WERI-Rb-1 (cell line): ENCODE results near the gene JAG2.

Experiments used
- DNase-seq: peaks from one replicate; pipeline ENCODE4 v3.0.0-alpha.2; 2020
- H3K27ac ChIP-seq: fragments of 250-450 bp; sonication (Bioruptor Pico); 2 replicates; pipeline ENCODE4 v1.5.1; 2020; ENCODE audit warnings: mild to moderate bottlenecking, moderate library complexity
- H3K27me3 ChIP-seq: fragments of 250-450 bp; sonication (Bioruptor Pico); 2 replicates; pipeline ENCODE4 v1.5.1; 2021; ENCODE audit warnings: mild to moderate bottlenecking, low read depth, moderate library complexity; ENCODE audit not compliant: insufficient read depth, severe bottlenecking
- H3K36me3 ChIP-seq: fragments of 250-450 bp; sonication (Bioruptor Pico); 2 replicates; pipeline ENCODE4 v1.5.1; 2020; ENCODE audit warnings: mild to moderate bottlenecking, moderate library complexity
- H3K4me3 ChIP-seq: 2 replicates; pipeline ENCODE4 v1.5.1; 2011; ENCODE audit warnings: low read depth, mild to moderate bottlenecking, control low read depth, low read length
- H3K9me3 ChIP-seq: fragments of 250-450 bp; sonication (Bioruptor Pico); 2 replicates; pipeline ENCODE4 v1.5.1; 2021; ENCODE audit warnings: mild to moderate bottlenecking, moderate library complexity; ENCODE audit not compliant: severe bottlenecking
- CTCF ChIP-seq: IDR thresholded peaks from 2 replicates; pipeline ENCODE4 v1.5.1; 2011; ENCODE audit warnings: low read depth, mild to moderate bottlenecking, control low read depth, inconsistent platforms, low read length

JAG2 gene

GRCh38 chr14:105132921-105133654, 35.5 kb downstream of the JAG2 start:
- Histone ChIP-seq H3K36me3 (no peaks in the 10 kb centered on the region), H3K27me3 (no peaks in the 10 kb centered on the region), H3K9me3 (peaks cover 8% of the 10 kb centered on the region), H3K27ac (no peak overlapping the region), H3K4me3 (no peak overlapping the region)
- no peak for DNase-seq
- TF ChIP-seq CTCF: no peak

GRCh38 chr14:105131241-105131640, 37.3 kb downstream of the JAG2 start:
- no peak for TF ChIP-seq CTCF
- no peak overlapping the region for H3K27ac ChIP-seq
- DNase-seq: no peak
- no peaks in the 10 kb centered on the region for H3K27me3 ChIP-seq
- peaks cover 8% of the 10 kb centered on the region for H3K9me3 ChIP-seq
- no peaks in the 10 kb centered on the region for H3K36me3 ChIP-seq
- no peak overlapping the region for H3K4me3 ChIP-seq

GRCh38 chr14:105128059-105128458, 40.5 kb downstream of the JAG2 start:
- no peak for TF ChIP-seq CTCF
- no peaks in the 10 kb centered on the region for H3K36me3 ChIP-seq
- no peak overlapping the region for H3K27ac ChIP-seq
- no peak overlapping the region for H3K4me3 ChIP-seq
- peaks cover 8% of the 10 kb centered on the region for H3K9me3 ChIP-seq
- DNase-seq: no peak
- H3K27me3 ChIP-seq: no peaks in the 10 kb centered on the region

- no peak for DNase-seq
- no peak for TF ChIP-seq CTCF
- no peaks in the 10 kb centered on the region for H3K36me3 ChIP-seq
- no peak overlapping the region for H3K27ac ChIP-seq
- no peaks in the 10 kb centered on the region for H3K27me3 ChIP-seq
- no peak overlapping the region for H3K4me3 ChIP-seq
- H3K9me3 ChIP-seq: peaks cover 15% of the 10 kb centered on the region
These were observed 41.6 kb downstream of the JAG2 start for GRCh38 chr14:105126981-105127329.

GRCh38 chr14:105126126-105126980, 42.2 kb downstream of the JAG2 start:
- H3K9me3 ChIP-seq: peaks cover 15% of the 10 kb centered on the region
- no peaks in the 10 kb centered on the region for H3K27me3 ChIP-seq
- no peak for TF ChIP-seq CTCF
- H3K4me3 ChIP-seq: no peak overlapping the region
- H3K36me3 ChIP-seq: no peaks in the 10 kb centered on the region
- DNase-seq: no peak
- H3K27ac ChIP-seq: no peak overlapping the region
